Iris pigment epithelial cell (primary cell): ENCODE data around the gene GLS2.
A peak's percentile ranks its signal among the peaks of the same experiment; 100 is the strongest.
"Not testable (repeated sequence)": the region's sequence is repeated elsewhere in the genome, so short reads cannot be mapped to it uniquely, and the experiment has no call there.

Source experiments
- DNase-seq: peaks from one replicate; pipeline ENCODE4 v3.0.0-alpha.2; 2011; ENCODE audit warnings: low read depth

Gene GLS2

GRCh38 chr12:56490360-56490759, 2.4 kb upstream of the GLS2 start:
- no peak for DNase-seq

DNA sequence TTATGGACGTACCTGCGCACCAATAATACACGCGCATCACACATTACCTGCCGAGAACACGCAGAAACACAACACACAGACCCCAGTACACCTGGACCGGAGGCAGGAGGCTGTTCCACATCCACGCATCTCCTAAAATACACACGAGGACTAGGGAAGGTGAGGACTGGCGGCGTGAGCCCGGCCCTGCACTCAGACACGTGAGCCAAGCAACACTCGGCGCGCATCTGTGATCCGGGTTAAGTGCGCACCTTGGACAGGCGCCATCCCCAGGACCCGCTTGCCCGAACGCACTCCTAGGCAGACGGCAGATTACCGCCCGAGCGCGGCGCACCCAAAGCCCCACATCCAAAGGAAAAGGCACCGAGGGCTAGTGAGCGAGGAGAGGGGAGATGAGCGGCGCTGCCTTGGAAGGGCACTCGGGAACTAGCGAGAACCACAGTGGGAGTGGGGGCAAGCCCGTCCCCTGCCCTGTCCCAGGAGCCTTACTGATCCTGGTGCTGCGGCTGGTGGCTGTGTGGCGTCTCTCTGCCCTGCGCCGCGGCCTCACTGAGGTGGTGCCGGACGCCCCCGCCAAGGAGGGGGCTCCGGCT, 417 bp downstream of the GLS2 start:
- DNase-seq, result no peak

- no peak for DNase-seq
These were observed 1.3 kb downstream of the GLS2 start for GRCh38 chr12:56486694-56487093.

- DNase-seq, result no peak
These were observed 3.4 kb downstream of the GLS2 start for GRCh38 chr12:56484566-56484965.

DNA sequence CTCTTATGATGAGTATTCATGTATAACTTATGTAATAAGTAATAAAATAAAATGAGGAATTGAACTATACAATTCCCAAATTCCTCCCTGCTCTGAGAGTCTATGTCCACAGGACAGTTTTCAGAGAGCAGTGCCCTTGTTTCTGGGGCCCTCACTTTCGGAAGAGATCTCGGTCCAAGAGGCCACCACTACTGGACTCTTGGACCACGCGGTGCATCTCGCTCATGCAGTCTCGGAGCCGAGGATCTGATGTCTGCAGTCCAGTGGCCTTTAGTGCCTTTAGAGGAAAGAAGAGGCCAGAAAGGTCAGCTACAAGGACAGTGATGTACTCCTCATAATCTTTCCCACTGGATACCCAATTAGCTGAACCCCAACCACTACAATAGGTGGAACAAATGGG, 8.3 kb downstream of the GLS2 start:
- no peak for DNase-seq

DNA sequence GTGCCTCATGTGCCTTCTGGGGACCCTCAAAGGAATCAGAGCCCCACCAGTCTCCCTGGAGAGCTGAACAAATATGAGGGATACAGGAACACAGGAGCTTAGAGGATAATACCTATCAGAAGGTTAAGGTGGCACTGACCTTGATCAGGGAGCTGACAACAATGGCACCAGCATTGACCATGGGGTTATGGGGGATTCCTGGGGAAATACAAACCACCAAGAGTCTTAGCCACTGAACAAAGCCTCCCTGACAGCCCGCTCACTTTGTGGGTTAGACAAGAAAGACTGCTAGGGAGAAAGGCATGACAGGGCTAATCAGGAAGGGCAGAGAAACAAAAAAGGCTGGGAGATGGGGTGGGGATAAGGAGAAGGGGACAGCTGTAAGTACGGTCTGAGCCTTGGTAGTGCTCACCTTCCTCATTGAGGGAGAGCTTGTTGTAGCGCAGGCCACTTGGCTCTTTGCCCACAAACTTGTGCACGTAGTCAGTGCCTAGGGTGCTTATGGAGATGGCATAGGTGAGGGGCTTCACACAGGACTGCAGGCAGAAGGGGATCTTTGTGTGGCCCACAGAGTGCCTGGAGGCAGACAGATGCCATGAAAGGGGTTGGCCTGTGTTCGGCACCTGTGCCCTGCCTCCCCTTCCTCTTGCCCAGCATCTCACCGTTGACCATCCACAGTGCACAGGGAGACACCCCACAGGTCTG, 10.3 kb downstream of the GLS2 start:
- DNase-seq, result no peak

- no peak for DNase-seq
These were observed 11.0 kb downstream of the GLS2 start for GRCh38 chr12:56476972-56477432.

- DNase-seq, result no peak
These were observed 11.8 kb downstream of the GLS2 start for GRCh38 chr12:56476143-56476542.

- no peak for DNase-seq
These were observed 13.6 kb downstream of the GLS2 start for GRCh38 chr12:56474389-56474788.

- DNase-seq, result no peak
These were observed 18.7 kb downstream of the GLS2 start for GRCh38 chr12:56469007-56469930.

- peak; percentile 94 for DNase-seq
These were observed 19.6 kb downstream of the GLS2 start, which contains the start of gene SPRYD4 for GRCh38 chr12:56468216-56469006. Gene SPRYD4 (plus strand): TSS chr12:56468578. CDS start chr12:56468592, 14 bp downstream.

- DNase-seq, result no peak
These were observed 25.4 kb downstream of the GLS2 start for GRCh38 chr12:56462565-56462964.

GRCh38 chr12:56461235-56462159, 26.5 kb downstream of the GLS2 start:
- DNase-seq, result peak; percentile 61

GRCh38 chr12:56457817-56458216, 30.1 kb downstream of the GLS2 start:
- DNase-seq, result no peak

- no peak for DNase-seq
These were observed 33.4 kb downstream of the GLS2 start, which contains the start of gene MIP for GRCh38 chr12:56454557-56454956. Gene MIP (minus strand): TSS chr12:56454657. CDS start chr12:56454613, 44 bp downstream.

DNA sequence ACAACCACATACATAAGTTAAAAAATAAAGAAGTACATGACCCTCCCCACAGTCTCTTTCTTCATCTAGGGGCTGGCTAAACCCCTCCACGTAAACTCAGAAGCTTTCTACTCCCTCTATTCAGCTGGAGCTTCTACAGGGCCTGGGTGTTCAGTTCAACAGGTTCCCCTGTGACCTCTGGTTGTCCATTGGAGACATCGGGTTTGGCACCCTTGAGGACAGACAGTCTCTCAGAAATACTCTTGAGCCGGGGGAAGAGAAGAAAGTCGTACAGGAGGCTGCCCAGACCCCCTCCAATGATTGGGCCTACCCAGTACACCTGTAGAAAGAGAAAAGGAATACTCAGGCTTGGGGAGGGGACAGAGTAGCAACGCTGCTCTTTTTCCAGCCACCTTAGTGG, 36.8 kb downstream of the GLS2 start:
- no peak for DNase-seq

GRCh38 chr12:56450241-56450640, 37.7 kb downstream of the GLS2 start:
- no peak for DNase-seq

- DNase-seq, result no peak
These were observed 38.4 kb downstream of the GLS2 start for GRCh38 chr12:56449622-56449984.

GRCh38 chr12:56448860-56449621, 38.9 kb downstream of the GLS2 start, which contains the start of gene TIMELESS:
Gene TIMELESS (minus strand): TSS chr12:56449426. CDS start chr12:56434170, 15,256 bp downstream.
- DNase-seq, result peak; percentile 90

- not testable (repeated sequence) for DNase-seq
These were observed 44.8 kb downstream of the GLS2 start for GRCh38 chr12:56443208-56443607.
